ENCODE measurements around the gene PAMR1. TPM values are rescaled to one million over a fixed set of nuclear protein-coding genes. Genes with fewer than 3 reads are reported as not detected.

PAMR1 gene
- total RNA-seq, 1 donor from 2014 or later, result 0.82 TPM

- H3K27ac Mint-ChIP-seq (ENCODE audit: unreplicated experiment), result no peak overlapping the region
- no peak for DNase-seq (ENCODE audit: low spot score)
- no peaks in the 10 kb centered on the region for H3K27me3 Mint-ChIP-seq (ENCODE audit: unreplicated experiment)
- no peaks in the 10 kb centered on the region for H3K9me3 Mint-ChIP-seq (ENCODE audit: unreplicated experiment)
- no peaks in the 10 kb centered on the region for H3K36me3 Mint-ChIP-seq (ENCODE audit: low read depth, unreplicated experiment)
- H3K4me3 Mint-ChIP-seq (ENCODE audit: unreplicated experiment), result no peak overlapping the region
- no peak for TF ChIP-seq CTCF (IDR thresholded peaks at IDR 0.05; ENCODE audit: unreplicated experiment)
- H3K4me1 Mint-ChIP-seq (ENCODE audit: unreplicated experiment), result peaks cover 10% of the 10 kb centered on the region
These were observed 66.6 kb downstream of the PAMR1 start for GRCh38 chr11:35458846-35459245.

GRCh38 chr11:35454362-35454761 lies 71.1 kb downstream of the PAMR1 start:
- no peak for TF ChIP-seq CTCF (IDR thresholded peaks at IDR 0.05; ENCODE audit: unreplicated experiment)
- Mint-ChIP-seq H3K4me3 (ENCODE audit: unreplicated experiment) (no peak overlapping the region), H3K27me3 (ENCODE audit: unreplicated experiment) (no peaks in the 10 kb centered on the region), H3K4me1 (ENCODE audit: unreplicated experiment) (peaks cover 4% of the 10 kb centered on the region), H3K9me3 (ENCODE audit: unreplicated experiment) (no peaks in the 10 kb centered on the region), H3K36me3 (ENCODE audit: low read depth, unreplicated experiment) (no peaks in the 10 kb centered on the region), H3K27ac (ENCODE audit: unreplicated experiment) (no peak overlapping the region)
- no peak for DNase-seq (ENCODE audit: low spot score)

- DNase-seq (ENCODE audit: low spot score), result no peak
- Mint-ChIP-seq H3K4me3 (ENCODE audit: unreplicated experiment) (no peak overlapping the region), H3K9me3 (ENCODE audit: unreplicated experiment) (no peaks in the 10 kb centered on the region), H3K4me1 (ENCODE audit: unreplicated experiment) (no peaks in the 10 kb centered on the region), H3K36me3 (ENCODE audit: low read depth, unreplicated experiment) (no peaks in the 10 kb centered on the region), H3K27me3 (ENCODE audit: unreplicated experiment) (peaks cover 2% of the 10 kb centered on the region), H3K27ac (ENCODE audit: unreplicated experiment) (no peak overlapping the region)
- no peak for TF ChIP-seq CTCF (IDR thresholded peaks at IDR 0.05; ENCODE audit: unreplicated experiment)
These were observed 88.7 kb downstream of the PAMR1 start for GRCh38 chr11:35436581-35437250.

- no peak for TF ChIP-seq CTCF (IDR thresholded peaks at IDR 0.05; ENCODE audit: unreplicated experiment)
- Mint-ChIP-seq H3K36me3 (ENCODE audit: low read depth, unreplicated experiment) (no peaks in the 10 kb centered on the region), H3K9me3 (ENCODE audit: unreplicated experiment) (no peaks in the 10 kb centered on the region), H3K4me1 (ENCODE audit: unreplicated experiment) (no peaks in the 10 kb centered on the region), H3K27me3 (ENCODE audit: unreplicated experiment) (peaks cover 2% of the 10 kb centered on the region), H3K27ac (ENCODE audit: unreplicated experiment) (no peak overlapping the region), H3K4me3 (ENCODE audit: unreplicated experiment) (no peak overlapping the region)
- no peak for DNase-seq (ENCODE audit: low spot score)
These were observed 91.8 kb downstream of the PAMR1 start for GRCh38 chr11:35433588-35433987.

- Mint-ChIP-seq H3K36me3 (ENCODE audit: low read depth, unreplicated experiment) (no peaks in the 10 kb centered on the region), H3K27me3 (ENCODE audit: unreplicated experiment) (peaks cover 2% of the 10 kb centered on the region), H3K4me1 (ENCODE audit: unreplicated experiment) (no peaks in the 10 kb centered on the region), H3K27ac (ENCODE audit: unreplicated experiment) (no peak overlapping the region), H3K4me3 (ENCODE audit: unreplicated experiment) (no peak overlapping the region), H3K9me3 (ENCODE audit: unreplicated experiment) (no peaks in the 10 kb centered on the region)
- DNase-seq (ENCODE audit: low spot score), result no peak
- TF ChIP-seq CTCF (IDR thresholded peaks at IDR 0.05; ENCODE audit: unreplicated experiment), result no peak
These were observed 93.0 kb downstream of the PAMR1 start for GRCh38 chr11:35432464-35432863.
